Measurements from ENCODE around the gene CACNA1E.
"Not testable (repeated sequence)": the region's sequence is repeated elsewhere in the genome, so short reads cannot be mapped to it uniquely, and the experiment has no call there.

Gene CACNA1E

GRCh38 chr1:181508486-181509165 is 25.3 kb downstream of the CACNA1E start:
- DNase-seq (ENCODE audit: low spot score in 2 of 2) = no peak
- H3K9me3 Mint-ChIP-seq = no peaks in the 10 kb centered on the region
- ATAC-seq (replicated peaks; ENCODE audit: extremely low read depth, poor library complexity, severe bottlenecking) = no peak
- no peaks in the 10 kb centered on the region for H3K27me3 Mint-ChIP-seq
- no peak overlapping the region for H3K27ac Mint-ChIP-seq (ENCODE audit: low read depth)
- no peak overlapping the region for H3K4me3 Mint-ChIP-seq
- H3K4me1 Mint-ChIP-seq = no peaks in the 10 kb centered on the region
- H3K36me3 Mint-ChIP-seq (ENCODE audit: insufficient read depth) = no peaks in the 10 kb centered on the region

GRCh38 chr1:181513786-181514297 is 30.5 kb downstream of the CACNA1E start:
- Mint-ChIP-seq H3K27me3 (no peaks in the 10 kb centered on the region), H3K4me3 (no peak overlapping the region), H3K27ac (ENCODE audit: low read depth) (no peak overlapping the region), H3K4me1 (no peaks in the 10 kb centered on the region), H3K36me3 (ENCODE audit: insufficient read depth) (no peaks in the 10 kb centered on the region), H3K9me3 (no peaks in the 10 kb centered on the region)
- ATAC-seq (replicated peaks; ENCODE audit: extremely low read depth, poor library complexity, severe bottlenecking) = no peak
- no peak for DNase-seq (ENCODE audit: low spot score in 2 of 2)

DNA sequence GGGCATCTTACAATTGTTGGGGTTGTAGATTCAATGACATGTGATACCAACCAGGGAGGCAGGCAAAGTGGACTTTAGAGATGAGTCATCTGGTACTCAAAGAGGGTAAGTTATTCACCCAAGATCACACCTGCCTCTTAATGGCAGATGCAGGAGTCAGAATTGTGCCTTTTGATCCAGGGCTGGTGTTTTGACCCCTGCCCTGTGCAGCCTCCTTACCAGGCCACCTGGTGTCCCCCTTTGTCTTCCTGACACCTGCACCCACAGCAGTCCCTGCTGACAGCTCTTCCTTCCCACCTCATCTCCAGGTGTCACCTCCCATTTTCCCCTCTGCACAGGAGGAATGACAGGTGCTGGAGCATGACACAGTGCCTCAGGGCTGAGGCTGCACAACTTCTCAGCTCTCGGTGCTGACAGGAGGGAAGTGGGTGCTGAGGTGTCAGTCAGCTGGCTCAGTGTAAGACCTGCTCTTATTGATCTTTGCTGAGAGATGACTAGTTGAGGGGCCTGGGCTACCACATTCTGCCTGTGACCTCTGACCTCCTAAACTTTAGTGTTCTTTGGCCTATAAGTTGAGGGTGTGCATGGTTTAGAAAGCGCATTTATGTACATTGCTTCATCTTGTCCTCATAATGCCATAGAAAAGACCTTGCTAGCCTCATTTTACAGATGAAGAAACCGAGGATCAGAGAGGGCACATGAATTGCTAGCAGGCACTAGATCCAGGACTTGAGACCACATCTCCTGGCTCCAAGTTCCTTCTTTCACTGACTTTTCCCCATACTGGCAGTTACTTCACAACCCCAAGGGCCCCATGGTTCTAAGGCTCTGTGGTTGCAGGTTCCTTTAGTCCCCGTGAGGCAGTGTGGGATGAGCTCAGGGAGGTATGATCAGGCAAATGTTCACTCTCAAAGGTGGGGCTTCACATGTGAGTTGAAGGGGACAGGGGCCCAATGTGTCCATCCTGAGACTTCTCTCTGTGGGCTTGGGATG is 31.3 kb downstream of the CACNA1E start:
- DNase-seq (ENCODE audit: low spot score in 2 of 2) (no peak), ATAC-seq (replicated peaks; ENCODE audit: extremely low read depth, poor library complexity, severe bottlenecking) (no peak)
- no peaks in the 10 kb centered on the region for H3K27me3 Mint-ChIP-seq
- no peaks in the 10 kb centered on the region for H3K4me1 Mint-ChIP-seq
- no peaks in the 10 kb centered on the region for H3K36me3 Mint-ChIP-seq (ENCODE audit: insufficient read depth)
- no peaks in the 10 kb centered on the region for H3K9me3 Mint-ChIP-seq
- H3K4me3 Mint-ChIP-seq = no peak overlapping the region
- no peak overlapping the region for H3K27ac Mint-ChIP-seq (ENCODE audit: low read depth)

DNA sequence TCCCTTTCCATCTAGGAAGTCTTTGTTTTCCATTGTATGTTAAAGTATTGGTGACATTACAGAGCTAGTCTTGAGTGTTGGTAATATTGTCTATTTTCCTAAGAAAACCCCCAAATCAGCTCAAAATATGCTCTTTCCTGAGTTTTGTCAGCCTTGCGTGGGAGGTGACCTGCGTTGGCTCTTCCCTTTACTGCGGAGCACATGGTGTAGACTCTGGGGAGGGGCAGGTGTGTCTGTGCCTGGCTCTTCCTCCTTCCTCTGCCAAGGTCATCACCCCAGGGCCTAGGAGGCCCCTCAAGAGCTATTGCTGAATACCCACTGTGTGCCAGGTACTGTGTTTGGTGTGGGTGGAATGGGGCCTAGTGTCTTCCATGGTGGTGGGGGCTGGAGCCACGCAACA is 33.4 kb downstream of the CACNA1E start:
- ATAC-seq (replicated peaks; ENCODE audit: extremely low read depth, poor library complexity, severe bottlenecking) (no peak), DNase-seq (ENCODE audit: low spot score in 2 of 2) (no peak)
- no peak overlapping the region for H3K4me3 Mint-ChIP-seq
- no peaks in the 10 kb centered on the region for H3K36me3 Mint-ChIP-seq (ENCODE audit: insufficient read depth)
- H3K4me1 Mint-ChIP-seq = no peaks in the 10 kb centered on the region
- no peak overlapping the region for H3K27ac Mint-ChIP-seq (ENCODE audit: low read depth)
- H3K27me3 Mint-ChIP-seq = no peaks in the 10 kb centered on the region
- no peaks in the 10 kb centered on the region for H3K9me3 Mint-ChIP-seq

- Mint-ChIP-seq H3K4me1 (no peaks in the 10 kb centered on the region), H3K27me3 (no peaks in the 10 kb centered on the region), H3K36me3 (ENCODE audit: insufficient read depth) (no peaks in the 10 kb centered on the region), H3K9me3 (no peaks in the 10 kb centered on the region), H3K4me3 (no peak overlapping the region), H3K27ac (ENCODE audit: low read depth) (no peak overlapping the region)
- ATAC-seq (replicated peaks; ENCODE audit: extremely low read depth, poor library complexity, severe bottlenecking) = no peak
- no peak for DNase-seq (ENCODE audit: low spot score in 2 of 2)
These were observed 34.0 kb downstream of the CACNA1E start for GRCh38 chr1:181517181-181517875.

DNA sequence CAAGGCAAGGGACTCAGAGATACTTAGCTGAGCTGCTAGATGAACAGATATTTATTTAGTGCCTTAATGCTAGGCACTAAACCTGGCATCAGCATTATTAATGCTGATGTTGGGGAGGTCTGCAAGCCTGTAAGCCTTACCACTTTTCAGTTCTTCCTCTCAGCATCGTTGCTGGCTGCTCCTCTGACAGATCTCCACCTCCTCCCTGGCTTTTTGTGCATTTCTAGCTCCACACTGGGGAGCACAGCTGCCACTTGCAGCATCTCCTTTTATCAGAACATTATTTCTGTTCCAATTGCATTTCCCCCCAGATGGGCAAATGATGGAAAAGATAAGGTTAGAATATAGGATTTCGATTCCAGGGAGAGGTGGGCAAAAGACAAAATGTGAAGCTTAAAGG is 34.8 kb downstream of the CACNA1E start:
- no peak overlapping the region for H3K4me3 Mint-ChIP-seq
- ATAC-seq (replicated peaks; ENCODE audit: extremely low read depth, poor library complexity, severe bottlenecking) = no peak
- no peak overlapping the region for H3K27ac Mint-ChIP-seq (ENCODE audit: low read depth)
- no peaks in the 10 kb centered on the region for H3K9me3 Mint-ChIP-seq
- no peaks in the 10 kb centered on the region for H3K27me3 Mint-ChIP-seq
- no peak for DNase-seq (ENCODE audit: low spot score in 2 of 2)
- H3K36me3 Mint-ChIP-seq (ENCODE audit: insufficient read depth) = no peaks in the 10 kb centered on the region
- H3K4me1 Mint-ChIP-seq = no peaks in the 10 kb centered on the region

- no peak for ATAC-seq (replicated peaks; ENCODE audit: extremely low read depth, poor library complexity, severe bottlenecking)
- H3K27me3 Mint-ChIP-seq = no peaks in the 10 kb centered on the region
- no peak overlapping the region for H3K27ac Mint-ChIP-seq (ENCODE audit: low read depth)
- H3K9me3 Mint-ChIP-seq = no peaks in the 10 kb centered on the region
- DNase-seq (ENCODE audit: low spot score in 2 of 2) = no peak
- no peaks in the 10 kb centered on the region for H3K36me3 Mint-ChIP-seq (ENCODE audit: insufficient read depth)
- no peak overlapping the region for H3K4me3 Mint-ChIP-seq
- no peaks in the 10 kb centered on the region for H3K4me1 Mint-ChIP-seq
These were observed 39.5 kb downstream of the CACNA1E start for GRCh38 chr1:181522864-181523263.

- Mint-ChIP-seq H3K36me3 (ENCODE audit: insufficient read depth) (no peaks in the 10 kb centered on the region), H3K9me3 (peaks cover 8% of the 10 kb centered on the region), H3K27ac (ENCODE audit: low read depth) (no peak overlapping the region), H3K4me1 (no peaks in the 10 kb centered on the region), H3K4me3 (no peak overlapping the region), H3K27me3 (peaks cover 6% of the 10 kb centered on the region)
- DNase-seq (ENCODE audit: low spot score in 2 of 2) = no peak
- no peak for ATAC-seq (replicated peaks; ENCODE audit: extremely low read depth, poor library complexity, severe bottlenecking)
These were observed 41.9 kb downstream of the CACNA1E start for GRCh38 chr1:181525104-181525721.

GRCh38 chr1:181528241-181528640 is 44.9 kb downstream of the CACNA1E start:
- peaks cover 36% of the 10 kb centered on the region for H3K27me3 Mint-ChIP-seq
- not testable (repeated sequence) for H3K27ac Mint-ChIP-seq (ENCODE audit: low read depth); DNase-seq (ENCODE audit: low spot score in 2 of 2); H3K36me3 Mint-ChIP-seq (ENCODE audit: insufficient read depth); H3K9me3 Mint-ChIP-seq; H3K4me1 Mint-ChIP-seq; ATAC-seq (replicated peaks; ENCODE audit: extremely low read depth, poor library complexity, severe bottlenecking); H3K4me3 Mint-ChIP-seq

GRCh38 chr1:181531441-181531840 is 48.1 kb downstream of the CACNA1E start:
- DNase-seq (ENCODE audit: low spot score in 2 of 2) = no peak
- Mint-ChIP-seq H3K27me3 (peaks cover 53% of the 10 kb centered on the region), H3K36me3 (ENCODE audit: insufficient read depth) (no peaks in the 10 kb centered on the region), H3K27ac (ENCODE audit: low read depth) (no peak overlapping the region), H3K4me1 (no peaks in the 10 kb centered on the region), H3K9me3 (peaks cover 8% of the 10 kb centered on the region), H3K4me3 (no peak overlapping the region)
- no peak for ATAC-seq (replicated peaks; ENCODE audit: extremely low read depth, poor library complexity, severe bottlenecking)

- H3K27me3 Mint-ChIP-seq = peaks cover 59% of the 10 kb centered on the region
- ATAC-seq (replicated peaks; ENCODE audit: extremely low read depth, poor library complexity, severe bottlenecking) = no peak
- no peak overlapping the region for H3K4me3 Mint-ChIP-seq
These were observed 48.8 kb downstream of the CACNA1E start for GRCh38 chr1:181531951-181532600.

GRCh38 chr1:181538836-181539235 is 55.5 kb downstream of the CACNA1E start:
- H3K36me3 Mint-ChIP-seq (ENCODE audit: insufficient read depth) = no peaks in the 10 kb centered on the region
- H3K27ac Mint-ChIP-seq (ENCODE audit: low read depth) = no peak overlapping the region
- H3K4me3 Mint-ChIP-seq = no peak overlapping the region
- ATAC-seq (replicated peaks; ENCODE audit: extremely low read depth, poor library complexity, severe bottlenecking) (no peak), DNase-seq (ENCODE audit: low spot score in 2 of 2) (no peak)
- no peaks in the 10 kb centered on the region for H3K9me3 Mint-ChIP-seq
- no peaks in the 10 kb centered on the region for H3K4me1 Mint-ChIP-seq
- peaks cover 62% of the 10 kb centered on the region for H3K27me3 Mint-ChIP-seq

More at GRCh38 chr1:181531951-181532600, 48.8 kb downstream of the CACNA1E start:
- DNase-seq (ENCODE audit: low spot score in 2 of 2) = no peak
- Mint-ChIP-seq H3K9me3 (peaks cover 8% of the 10 kb centered on the region), H3K36me3 (ENCODE audit: insufficient read depth) (no peaks in the 10 kb centered on the region), H3K27ac (ENCODE audit: low read depth) (no peak overlapping the region), H3K4me1 (no peaks in the 10 kb centered on the region)
